Common myeloid progenitor, CD34-positive (primary cell): ENCODE data around the gene FAF1.

Experiments
- CTCF ChIA-PET: fragments of 350-600 bp; sonication (Branson Sonifier 250); formaldehyde crosslinking; loops from one replicate; lab custom pipeline; 2021; ENCODE audit warnings: antibody characterized with exemption; lab: Charles Lee
- POLR2A ChIA-PET: fragments of 350-600 bp; sonication (Branson Sonifier 250); formaldehyde crosslinking; loops from one replicate; lab custom pipeline; 2021; ENCODE audit warnings: antibody characterized with exemption; lab: Charles Lee
- DNase-seq, 3 donors: peaks; one replicate each; pipeline versions ENCODE4 v3.0.0 to v3.0.0-alpha.2; 2013
- H3K27ac ChIP-seq, 2 experiments: 1 replicate in 1 of 2; 2 replicates in 1 of 2; pipeline ENCODE4 v1.7.0; 2013; ENCODE audit warnings: inconsistent platforms in 2 of 2, low read length in 2 of 2, mild to moderate bottlenecking in 2 of 2, low read depth in 1 of 2, moderate library complexity in 1 of 2; ENCODE audit not compliant: severe bottlenecking in 2 of 2, insufficient read depth in 1 of 2, poor library complexity in 1 of 2
- H3K27me3 ChIP-seq, 5 experiments: replicated peaks in 2 of 5; 1 replicate in 3 of 5; 2 replicates in 2 of 5; pipeline versions ENCODE4 v1.6.1 to v1.7.0; 2013; ENCODE audit warnings: low read length in 4 of 5, mild to moderate bottlenecking in 2 of 5, moderate library complexity in 2 of 5, inconsistent platforms in 1 of 5; ENCODE audit not compliant: insufficient read depth in 5 of 5, control insufficient read depth in 4 of 5
- H3K36me3 ChIP-seq, 4 experiments: 1 replicate in 2 of 4; 2 replicates in 2 of 4; pipeline versions ENCODE4 v1.6.1 to v1.7.0; 2013; ENCODE audit warnings: low read length in 3 of 4, control low read depth in 1 of 4, mild to moderate bottlenecking in 1 of 4; ENCODE audit not compliant: control insufficient read depth in 4 of 4, insufficient read depth in 4 of 4
- H3K4me1 ChIP-seq, 4 experiments: 1 replicate in 3 of 4; 2 replicates in 1 of 4; pipeline versions ENCODE4 v1.6.1 to v1.7.1; 2013; ENCODE audit warnings: low read length in 3 of 4, mild to moderate bottlenecking in 3 of 4, control low read depth in 1 of 4, inconsistent platforms in 1 of 4, moderate library complexity in 1 of 4; ENCODE audit not compliant: control insufficient read depth in 4 of 4, insufficient read depth in 4 of 4; ENCODE audit errors: control extremely low read depth in 1 of 4
- H3K4me3 ChIP-seq, 7 experiments: 1 replicate in 4 of 7; 2 replicates in 3 of 7; pipeline versions ENCODE4 v1.5.1 to v1.7.0; 2013; ENCODE audit warnings: mild to moderate bottlenecking in 7 of 7, low read length in 6 of 7, moderate library complexity in 6 of 7, inconsistent platforms in 2 of 7, low read depth in 2 of 7, control low read depth in 1 of 7; ENCODE audit not compliant: insufficient read depth in 4 of 7, control insufficient read depth in 1 of 7; ENCODE audit errors: extremely low read depth in 1 of 7
- H3K9me3 ChIP-seq, 5 experiments: 1 replicate in 4 of 5; 2 replicates in 1 of 5; pipeline versions ENCODE4 v1.6.1 to v1.7.1; 2013; ENCODE audit warnings: low read length in 4 of 5, mild to moderate bottlenecking in 2 of 5, inconsistent platforms in 1 of 5, low read depth in 1 of 5, moderate library complexity in 1 of 5; ENCODE audit not compliant: control insufficient read depth in 4 of 5, insufficient read depth in 2 of 5; ENCODE audit errors: control extremely low read depth in 1 of 5
- WGBS: methylation state at CpG from one replicate; pipeline ENCODE4 v1.1.5; 2013; ENCODE audit not compliant: insufficient coverage; 5-methylcytosine and 5-hydroxymethylcytosine counted together

The FAF1 gene

GRCh38 chr1:50591598-50591997 is 368.5 kb downstream of the FAF1 start:
- Histone ChIP-seq H3K4me1 (peaks cover 0 to 6% (median 3%) of the 10 kb centered on the region in 4 experiments), H3K36me3 (peaks cover 0 to 22% (median 8%) of the 10 kb centered on the region in 4 experiments), H3K27ac (no peak overlapping the region), H3K4me3 (no peak overlapping the region), H3K27me3 (no peaks in the 10 kb centered on the region), H3K9me3 (no peaks in the 10 kb centered on the region)
- ChIA-PET CTCF (no interaction called here), POLR2A (no interaction called here)
- no peak for DNase-seq
- no CpG with 5 or more reads among the region's 4 CpGs for WGBS

- Histone ChIP-seq H3K27me3 (no peaks in the 10 kb centered on the region), H3K36me3 (peaks cover 0 to 16% (median 3%) of the 10 kb centered on the region in 4 experiments), H3K4me3 (no peak overlapping the region), H3K4me1 (no peaks in the 10 kb centered on the region), H3K9me3 (no peaks in the 10 kb centered on the region), H3K27ac (no peak overlapping the region)
- ChIA-PET POLR2A (no interaction called here), CTCF (no interaction called here)
- no peak for DNase-seq
- WGBS, result 100% methylated on average over 1 of the region's 3 CpGs
Measured at GRCh38 chr1:50582346-50582745, 377.7 kb downstream of the FAF1 start.

- WGBS, result 100% methylated on average over 2 of the region's 7 CpGs
- H3K9me3 ChIP-seq, result no peaks in the 10 kb centered on the region
- no peaks in the 10 kb centered on the region for H3K4me1 ChIP-seq
- ChIA-PET POLR2A (no interaction called here), CTCF (interaction anchor here (1.6 kb wide), 1 partner anchor 35 kb away, joined by 6 read pairs; no protein-coding TSS in a partner anchor)
- H3K27me3 ChIP-seq, result no peaks in the 10 kb centered on the region
- no peak overlapping the region for H3K27ac ChIP-seq
- DNase-seq, result no peak
- peaks cover 2 to 15% (median 10%) of the 10 kb centered on the region in 4 experiments for H3K36me3 ChIP-seq
- H3K4me3 ChIP-seq, result no peak overlapping the region
Measured at GRCh38 chr1:50570066-50570468, 390.0 kb downstream of the FAF1 start.

- no CpG with 5 or more reads among the region's 1 CpG for WGBS
- no peak overlapping the region for H3K4me3 ChIP-seq
- DNase-seq, result no peak
- H3K36me3 ChIP-seq, result peaks cover 2 to 15% (median 10%) of the 10 kb centered on the region in 4 experiments
- no peaks in the 10 kb centered on the region for H3K4me1 ChIP-seq
- H3K27ac ChIP-seq, result no peak overlapping the region
- ChIA-PET CTCF (no interaction called here), POLR2A (no interaction called here)
- H3K9me3 ChIP-seq, result no peaks in the 10 kb centered on the region
- no peaks in the 10 kb centered on the region for H3K27me3 ChIP-seq
Measured at GRCh38 chr1:50568782-50569181, 391.3 kb downstream of the FAF1 start.

- H3K4me1 ChIP-seq, result no peaks in the 10 kb centered on the region
- H3K27me3 ChIP-seq, result no peaks in the 10 kb centered on the region
- no peak overlapping the region for H3K27ac ChIP-seq
- no peaks in the 10 kb centered on the region for H3K9me3 ChIP-seq
- ChIA-PET CTCF (no interaction called here), POLR2A (no interaction called here)
- no peak overlapping the region for H3K4me3 ChIP-seq
- no CpG with 5 or more reads among the region's 2 CpGs for WGBS
- no peak for DNase-seq
- peaks cover 6 to 21% (median 10%) of the 10 kb centered on the region in 4 experiments for H3K36me3 ChIP-seq
Measured at GRCh38 chr1:50566405-50566804, 393.7 kb downstream of the FAF1 start.

GRCh38 chr1:50564417-50564816 is 395.6 kb downstream of the FAF1 start:
- Histone ChIP-seq H3K4me1 (no peaks in the 10 kb centered on the region), H3K36me3 (peaks cover 2 to 31% (median 15%) of the 10 kb centered on the region in 4 experiments), H3K4me3 (no peak overlapping the region), H3K9me3 (no peaks in the 10 kb centered on the region), H3K27me3 (no peaks in the 10 kb centered on the region), H3K27ac (no peak overlapping the region)
- ChIA-PET POLR2A (no interaction called here), CTCF (no interaction called here)
- no peak for DNase-seq
- no CpG with 5 or more reads among the region's 1 CpG for WGBS

GRCh38 chr1:50562106-50562505 is 398.0 kb downstream of the FAF1 start:
- H3K9me3 ChIP-seq, result no peaks in the 10 kb centered on the region
- H3K4me3 ChIP-seq, result no peak overlapping the region
- ChIA-PET CTCF (interaction anchor here (1.3 to 1.5 kb wide), 2 partner anchors 8 to 9 kb away, joined by 3 read pairs; no protein-coding TSS in a partner anchor), POLR2A (no interaction called here)
- DNase-seq, result no peak
- H3K4me1 ChIP-seq, result no peaks in the 10 kb centered on the region
- H3K27me3 ChIP-seq, result no peaks in the 10 kb centered on the region
- peaks cover 0 to 30% (median 15%) of the 10 kb centered on the region in 4 experiments for H3K36me3 ChIP-seq
- no peak overlapping the region for H3K27ac ChIP-seq
- no CpG with 5 or more reads among the region's 1 CpG for WGBS
